GM18951 (cell line): ENCODE results near the gene NKAIN2.

Experiments
- POLR2A ChIP-seq: IDR thresholded peaks from 4 replicates; pipeline ENCODE4 v1.6.1; 2011; ENCODE audit warnings: mild to moderate bottlenecking; ENCODE audit not compliant: insufficient read length, insufficient read depth; ENCODE audit errors: extremely low read depth
- in situ Hi-C: fragments of 300-500 bp; cut with MboI; formaldehyde crosslinking; loops from one replicate; pipeline ENCODE4 v1.12.0; 2022; ENCODE audit warnings: low sequenced_read_pairs, mixed read lengths, inconsistent platforms; ENCODE audit not compliant: unreplicated experiment

The NKAIN2 gene

DNA sequence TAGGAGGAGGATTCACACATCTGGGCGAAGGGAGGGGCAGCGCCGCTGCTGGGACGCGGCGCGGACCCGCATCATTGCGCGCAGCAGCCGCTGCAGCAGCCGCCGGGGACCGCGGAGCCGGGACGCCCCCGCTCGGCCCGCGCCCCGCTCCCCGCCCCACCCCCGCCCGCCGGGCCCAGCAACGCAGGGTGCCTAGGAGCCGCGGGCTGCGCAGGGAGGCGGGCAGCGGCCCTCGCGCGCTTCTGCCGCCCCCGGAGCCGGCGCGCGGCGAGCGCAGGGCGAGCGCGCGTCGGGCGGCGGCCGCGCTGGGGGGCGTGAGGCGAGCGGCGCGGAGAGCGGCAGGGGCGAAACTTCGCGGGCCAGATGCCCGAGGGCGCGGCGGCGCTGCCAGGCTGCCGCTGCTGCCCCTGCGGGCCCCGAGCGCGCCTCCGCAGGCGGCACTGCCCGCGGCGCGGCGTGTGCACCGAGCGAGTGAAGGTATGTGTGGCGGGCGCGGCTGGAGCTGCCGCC lies at the start of gene NKAIN2:
Gene NKAIN2 (plus strand): TSS at position 362 of the 510 bp plus-strand sequence.
- no peak for TF ChIP-seq POLR2A
- in situ Hi-C loops, result loop anchor here (25.0 kb wide), 1 partner anchor 959 kb away; no protein-coding TSS in a partner anchor

DNA sequence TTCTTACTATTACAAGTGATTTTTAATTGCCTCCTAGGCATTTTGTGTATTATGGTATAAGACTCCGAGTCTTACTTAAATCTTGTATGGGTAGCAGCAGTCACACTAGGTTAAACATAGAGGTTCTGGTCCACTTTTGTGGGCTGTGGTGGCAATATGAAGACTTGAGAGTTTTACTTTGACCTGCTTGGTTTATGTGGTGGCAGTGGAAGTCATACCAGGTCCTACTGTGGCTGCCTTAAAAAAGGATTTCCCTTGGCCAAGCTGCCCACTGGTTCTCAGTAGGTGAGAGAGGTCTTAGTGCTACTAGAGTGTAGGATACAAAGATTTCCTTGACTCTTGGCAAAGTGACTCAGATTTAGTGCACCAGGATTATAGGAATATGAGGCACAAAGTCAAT lies 44.2 kb upstream of the NKAIN2 start:
- TF ChIP-seq POLR2A, result no peak
- in situ Hi-C loops, result no loop called here

DNA sequence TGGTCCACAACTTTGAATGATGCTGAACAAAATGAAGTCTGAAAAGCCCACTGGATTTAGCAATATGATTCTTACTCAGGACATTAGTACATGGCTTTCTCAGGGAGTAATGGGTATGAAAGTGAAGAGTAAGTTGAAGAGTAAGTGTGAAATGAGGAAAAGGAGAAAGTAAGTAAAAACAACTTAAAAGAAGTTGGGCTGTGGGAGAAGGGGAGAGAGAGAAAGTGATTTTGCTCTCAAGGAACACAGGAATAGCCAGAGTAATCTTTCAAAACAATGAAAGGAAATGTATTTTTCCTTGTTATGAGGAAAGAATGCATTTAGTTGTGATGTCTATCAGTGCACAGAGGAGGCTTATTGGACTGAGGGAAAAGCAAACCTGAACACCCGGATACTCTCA lies 39.8 kb upstream of the NKAIN2 start:
- in situ Hi-C loops, result no loop called here
- no peak for TF ChIP-seq POLR2A

DNA sequence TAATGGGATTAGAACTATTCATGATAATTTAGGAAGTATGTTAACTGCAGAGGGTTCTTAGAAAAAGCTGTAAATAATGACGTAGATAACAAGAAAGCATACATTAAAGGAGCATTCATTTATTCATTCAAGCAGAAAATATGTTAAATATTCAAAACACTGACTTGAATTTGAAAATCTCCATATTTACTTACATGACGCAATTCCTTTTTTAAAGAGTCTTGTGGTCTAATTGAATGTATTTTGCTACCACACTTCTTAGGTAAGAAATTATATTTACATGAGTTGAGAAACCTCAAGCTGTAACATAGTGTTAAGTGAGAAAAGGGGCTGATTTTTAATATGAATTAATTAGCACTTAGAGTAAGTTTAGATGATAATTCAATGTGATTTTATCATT lies 38.9 kb upstream of the NKAIN2 start:
- TF ChIP-seq POLR2A, result no peak
- in situ Hi-C loops, result no loop called here

DNA sequence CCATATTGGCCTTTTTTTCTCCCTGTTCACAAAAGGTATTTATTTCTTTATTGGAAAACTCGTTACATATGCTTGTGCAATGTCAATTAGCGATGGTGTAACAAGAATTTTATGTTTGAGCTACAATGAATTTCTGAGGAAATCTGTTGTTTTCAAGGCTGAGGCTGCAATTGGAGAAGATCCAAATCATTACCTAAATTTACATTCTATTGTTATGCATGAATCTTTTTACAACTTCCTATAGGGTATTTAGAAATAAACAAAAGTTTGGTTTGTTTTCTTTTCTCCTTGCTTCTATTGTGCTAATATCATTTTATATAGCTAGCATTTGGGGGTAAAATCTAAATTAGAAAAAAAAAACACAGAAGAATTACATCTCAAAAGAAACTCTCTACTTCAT lies 34.7 kb upstream of the NKAIN2 start:
- TF ChIP-seq POLR2A, result no peak
- in situ Hi-C loops, result no loop called here

DNA sequence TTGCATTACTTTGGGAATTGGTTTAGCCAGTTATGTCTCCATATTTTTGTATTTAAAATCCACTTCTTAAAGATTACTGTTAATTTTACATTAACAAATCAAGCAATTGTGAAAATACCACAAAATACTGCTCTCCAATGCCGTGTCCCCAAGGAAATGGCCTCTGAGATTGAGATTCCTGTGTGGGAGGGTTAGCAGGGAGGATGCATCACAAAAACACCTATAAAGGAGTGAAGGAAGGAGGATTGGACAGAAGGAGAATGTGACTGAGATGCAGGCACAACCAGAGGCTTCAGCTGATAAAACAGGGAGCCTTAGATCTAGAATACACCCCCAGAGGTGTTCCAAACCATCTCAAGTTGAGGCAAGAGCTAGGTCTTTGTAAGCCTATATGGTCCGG lies 34.2 kb upstream of the NKAIN2 start:
- in situ Hi-C loops, result no loop called here
- TF ChIP-seq POLR2A, result no peak

DNA sequence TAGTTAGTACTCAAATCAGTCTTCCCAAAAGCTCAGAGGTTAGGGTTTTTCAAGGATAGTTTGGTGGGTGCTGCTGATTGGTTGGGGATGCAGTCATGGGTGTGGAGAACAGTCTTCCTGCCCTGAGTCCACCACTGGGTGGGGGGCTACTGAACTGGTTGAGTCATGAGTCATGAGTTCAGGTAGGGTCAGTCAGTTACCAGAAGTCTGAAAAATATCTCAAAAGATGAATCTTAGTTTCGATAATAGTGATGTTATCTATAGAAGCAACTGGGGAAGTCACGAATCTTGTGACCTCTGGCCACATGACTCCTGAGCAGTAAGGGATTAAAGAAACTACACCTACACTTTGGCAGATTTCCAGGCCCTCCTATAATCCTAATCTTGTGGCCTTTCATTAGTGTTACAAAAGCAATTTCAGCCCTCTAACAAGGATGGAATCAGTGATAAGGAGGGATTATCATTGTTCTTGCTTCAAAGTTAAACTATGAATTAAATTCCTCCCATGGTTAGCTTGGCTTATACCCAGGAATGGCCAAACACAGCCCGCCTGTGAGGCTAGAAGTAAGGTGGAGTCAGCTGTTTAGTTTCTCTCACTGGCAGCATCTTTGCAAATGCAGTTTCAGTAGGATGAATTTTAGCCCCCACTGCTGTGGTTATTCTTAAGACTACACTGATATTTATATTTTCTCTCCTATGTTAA lies 33.3 kb upstream of the NKAIN2 start:
- no peak for TF ChIP-seq POLR2A
- in situ Hi-C loops, result no loop called here

DNA sequence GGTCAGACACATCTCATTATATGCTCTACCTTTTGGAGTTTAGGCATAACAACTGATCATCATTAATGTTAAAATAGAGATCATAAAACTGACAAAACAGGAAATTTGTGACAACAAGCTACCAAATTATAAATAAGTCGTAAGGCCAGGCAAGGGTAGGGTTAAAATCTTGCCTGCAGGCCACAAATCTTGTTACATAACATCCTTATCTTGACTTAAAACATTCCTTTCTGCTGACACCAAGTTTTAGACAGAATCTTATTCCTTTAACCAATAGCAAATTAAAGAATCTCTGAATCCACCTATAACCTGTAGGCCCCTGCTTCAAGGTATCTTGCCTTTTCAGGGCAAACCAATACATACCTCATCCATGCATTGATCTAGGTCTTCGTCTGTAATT lies 32.5 kb upstream of the NKAIN2 start:
- in situ Hi-C loops, result no loop called here
- TF ChIP-seq POLR2A, result no peak

DNA sequence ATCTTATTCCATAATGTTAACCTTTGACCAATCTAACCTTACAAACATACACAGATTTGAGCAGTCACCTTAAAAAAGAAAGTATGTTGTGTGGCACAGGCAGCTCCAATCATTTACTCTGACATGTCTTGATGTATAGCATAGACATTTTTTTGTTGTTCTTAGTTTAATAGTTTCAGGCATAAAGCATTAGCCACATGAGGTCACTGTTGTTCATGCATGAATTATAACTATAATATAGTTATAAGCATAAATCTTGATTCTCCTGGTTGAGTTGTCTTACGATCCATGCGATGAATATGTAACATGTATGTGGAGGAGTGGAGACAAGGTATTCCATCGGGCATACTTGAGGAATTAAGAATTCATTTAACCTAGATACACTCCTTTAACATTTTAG lies 26.1 kb upstream of the NKAIN2 start:
- no peak for TF ChIP-seq POLR2A
- in situ Hi-C loops, result no loop called here

DNA sequence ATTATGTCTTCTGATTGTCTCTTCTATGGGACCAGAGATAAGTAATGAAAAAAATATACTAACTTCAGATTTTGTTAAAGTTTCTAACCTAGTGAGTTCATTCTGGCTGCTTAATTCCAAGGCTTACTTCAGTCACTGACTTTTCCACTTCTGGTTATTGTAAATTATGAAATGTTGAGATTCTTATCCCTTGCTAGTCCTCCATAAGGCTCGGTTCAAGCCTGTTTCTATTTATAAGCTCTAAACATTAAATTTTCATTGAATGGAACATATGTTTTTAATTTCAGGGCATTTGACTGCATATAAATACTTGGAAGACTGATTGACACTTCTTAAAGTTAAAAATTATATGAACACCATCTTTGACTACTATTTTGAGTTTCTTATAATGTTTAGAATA lies 23.6 kb upstream of the NKAIN2 start:
- TF ChIP-seq POLR2A, result no peak
- in situ Hi-C loops, result no loop called here

DNA sequence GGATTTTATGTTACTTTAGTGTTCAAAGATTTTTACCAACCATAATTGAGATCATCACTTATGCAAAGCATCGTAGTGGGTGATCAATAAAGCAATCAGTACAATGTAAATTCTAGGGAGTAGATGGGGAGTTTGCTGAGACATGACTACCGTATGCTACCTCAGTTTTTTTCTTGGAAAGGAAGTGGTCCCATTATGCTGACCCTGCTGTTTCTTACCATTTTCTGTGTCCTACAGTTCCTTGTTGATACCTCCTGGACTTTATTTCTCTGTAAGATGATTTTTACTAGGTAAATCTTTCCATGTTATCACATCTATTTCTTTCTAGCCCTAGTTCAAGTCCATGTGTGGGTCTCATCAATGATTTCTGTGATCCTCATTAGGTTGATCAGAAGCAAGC lies 19.3 kb upstream of the NKAIN2 start:
- in situ Hi-C loops, result no loop called here
- no peak for TF ChIP-seq POLR2A

DNA sequence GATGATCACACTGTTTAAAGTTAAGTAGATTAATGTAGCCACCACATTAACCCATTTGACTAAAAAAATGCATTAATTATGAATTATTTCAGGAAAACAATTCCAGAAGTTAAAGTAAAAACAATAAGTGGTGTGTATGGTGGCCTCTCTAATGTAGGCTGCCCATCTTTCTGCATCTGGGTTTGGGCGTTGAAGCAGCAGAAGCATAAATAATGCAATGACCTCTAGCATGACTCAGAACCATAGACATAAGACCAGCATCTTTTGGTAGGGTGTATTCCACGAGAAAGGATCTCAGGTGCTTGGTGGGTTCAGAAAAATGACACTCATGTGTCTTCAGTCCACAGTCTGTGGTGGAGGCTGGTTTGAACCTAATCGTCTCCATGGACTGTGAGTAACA lies 18.6 kb upstream of the NKAIN2 start:
- in situ Hi-C loops, result no loop called here
- TF ChIP-seq POLR2A, result no peak

DNA sequence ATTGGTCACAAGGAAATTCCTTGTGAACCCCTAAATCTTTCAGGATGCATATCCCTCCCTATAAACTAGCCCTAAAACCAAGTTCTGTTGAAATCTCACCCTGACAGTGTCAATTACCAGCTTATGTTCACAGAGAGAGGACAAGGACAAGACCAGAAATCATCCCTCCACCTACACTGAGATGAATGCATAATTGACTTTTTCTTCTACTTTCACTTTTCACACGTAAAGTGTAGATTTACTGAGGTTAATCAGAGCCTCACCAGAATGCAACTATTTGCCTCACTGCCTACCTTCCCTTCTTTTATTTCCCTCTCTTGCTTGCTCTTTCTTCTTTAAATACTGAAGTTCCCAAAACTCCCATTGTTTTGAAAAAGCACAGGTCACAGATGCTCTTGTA lies 15.3 kb upstream of the NKAIN2 start:
- TF ChIP-seq POLR2A, result no peak
- in situ Hi-C loops, result no loop called here

DNA sequence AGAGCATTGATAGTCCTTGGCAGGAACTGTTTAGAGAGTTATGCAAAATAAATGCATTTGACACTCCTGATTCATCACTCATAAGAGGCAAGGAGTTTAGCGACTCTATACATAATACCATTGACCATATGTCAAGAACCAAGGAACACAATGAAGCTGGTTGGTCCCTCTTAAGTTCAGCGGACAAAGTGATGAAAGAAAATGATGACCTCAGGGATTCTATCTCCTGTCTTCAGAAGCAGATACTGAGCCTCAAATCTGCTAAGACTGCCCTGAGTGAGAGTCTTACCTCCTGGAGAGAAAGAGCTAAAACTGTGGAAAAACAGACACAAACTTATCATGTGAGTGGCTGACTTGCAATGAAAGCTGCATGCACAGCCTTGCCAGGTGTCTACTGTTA lies 9.5 kb upstream of the NKAIN2 start:
- TF ChIP-seq POLR2A, result no peak
- in situ Hi-C loops, result no loop called here
